DMS 273 (cell line): ENCODE results near the gene DEDD2.
A peak's percentile ranks its signal among the peaks of the same experiment; 100 is the strongest.

Experiments used
- DNase-seq: peaks from one replicate; lab custom pipeline; 2025; ENCODE audit not compliant: unreplicated experiment; lab: John Stamatoyannopoulos, UW

Gene DEDD2

DNA sequence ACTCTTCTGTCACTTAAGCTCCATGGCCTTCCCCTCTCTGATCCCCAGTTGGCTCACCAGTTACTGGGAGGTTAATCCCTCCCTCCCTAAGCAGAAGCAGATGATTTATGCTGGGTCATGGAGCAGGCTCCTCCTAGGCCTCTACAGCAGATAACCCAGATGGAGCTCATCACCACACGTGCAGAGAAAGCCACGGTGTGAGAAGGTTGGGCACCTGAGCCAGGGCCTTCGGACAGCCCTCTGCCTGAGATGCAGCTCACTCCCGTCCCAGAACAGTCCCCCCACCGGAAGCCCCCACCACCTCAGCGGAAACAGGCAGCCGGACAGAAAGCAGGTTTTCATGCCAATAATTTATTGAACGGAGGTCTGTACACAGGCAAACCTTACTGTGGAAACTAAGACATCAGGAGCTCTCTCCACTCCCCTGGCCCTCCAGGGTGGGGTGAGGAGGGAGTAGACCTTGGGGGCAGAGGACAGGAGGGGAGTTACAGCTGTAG is 12.4 kb upstream of the DEDD2 start:
- DNase-seq, result peak; percentile 57

DNA sequence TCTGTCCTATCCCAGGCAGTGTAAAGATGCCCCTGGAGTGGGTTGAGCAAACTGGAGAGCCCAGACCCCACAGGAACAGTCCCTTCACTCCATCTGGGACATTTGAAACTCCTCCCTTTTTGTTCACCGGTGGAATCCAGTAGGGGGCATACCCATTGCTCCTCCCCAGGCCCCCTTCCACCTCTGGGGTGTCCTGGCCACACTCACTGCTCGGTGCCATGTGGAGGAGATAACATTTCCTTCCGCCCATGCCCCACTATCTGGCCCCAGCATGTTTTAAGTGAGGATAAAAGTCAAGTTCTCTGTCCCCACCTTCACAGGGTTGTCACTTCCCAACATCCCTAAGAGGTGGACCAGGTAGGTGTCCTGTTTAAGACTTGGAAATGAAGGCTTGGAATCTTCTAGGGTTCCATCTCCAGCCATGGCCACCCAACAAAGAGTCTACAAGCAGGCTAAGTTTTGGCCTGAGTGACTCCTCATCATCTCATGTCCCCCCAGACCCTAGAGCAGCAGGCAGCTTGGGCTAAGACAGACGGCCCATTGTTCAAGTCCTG is 11.9 kb upstream of the DEDD2 start:
- no peak for DNase-seq

DNA sequence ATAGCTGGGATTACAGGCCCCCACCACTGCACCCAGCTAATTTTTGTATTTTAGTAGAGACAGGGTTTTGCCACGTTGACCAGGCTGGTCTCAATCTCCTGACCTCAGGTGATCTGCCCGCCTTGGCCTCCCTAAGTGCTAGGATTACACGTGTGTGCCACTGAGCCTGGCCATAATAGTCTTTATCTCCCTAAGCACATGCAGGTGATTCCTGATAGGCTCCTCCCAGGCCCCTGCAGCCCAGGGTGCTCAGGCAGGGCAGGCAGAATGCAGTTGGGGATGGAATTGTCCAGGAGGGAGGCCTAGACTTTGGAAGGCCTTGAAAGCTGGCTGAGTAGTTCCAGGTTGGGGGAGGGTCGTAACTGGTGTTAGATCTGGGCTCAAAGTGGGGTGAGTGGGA is 11.2 kb upstream of the DEDD2 start:
- DNase-seq, result no peak

DNA sequence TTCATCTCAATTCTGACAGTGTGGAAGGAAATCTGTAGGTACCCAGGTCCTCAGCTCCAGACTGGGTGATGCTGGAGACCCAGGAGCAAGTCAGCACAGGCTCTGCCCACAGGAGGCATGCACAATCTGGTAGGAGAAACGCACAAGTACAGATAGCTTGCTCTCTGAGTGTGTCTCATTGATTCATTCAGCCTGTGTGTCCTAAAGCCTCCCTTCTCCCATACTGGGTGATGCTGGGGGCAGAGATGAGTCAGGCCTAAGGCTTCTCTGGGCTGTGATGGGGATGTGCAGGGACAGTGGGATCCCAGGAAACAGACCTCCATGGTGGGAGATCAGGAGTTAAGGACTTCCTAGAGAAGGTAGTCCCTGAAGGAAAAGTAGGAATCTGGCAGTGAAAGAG is 9.4 kb upstream of the DEDD2 start:
- DNase-seq, result no peak

DNA sequence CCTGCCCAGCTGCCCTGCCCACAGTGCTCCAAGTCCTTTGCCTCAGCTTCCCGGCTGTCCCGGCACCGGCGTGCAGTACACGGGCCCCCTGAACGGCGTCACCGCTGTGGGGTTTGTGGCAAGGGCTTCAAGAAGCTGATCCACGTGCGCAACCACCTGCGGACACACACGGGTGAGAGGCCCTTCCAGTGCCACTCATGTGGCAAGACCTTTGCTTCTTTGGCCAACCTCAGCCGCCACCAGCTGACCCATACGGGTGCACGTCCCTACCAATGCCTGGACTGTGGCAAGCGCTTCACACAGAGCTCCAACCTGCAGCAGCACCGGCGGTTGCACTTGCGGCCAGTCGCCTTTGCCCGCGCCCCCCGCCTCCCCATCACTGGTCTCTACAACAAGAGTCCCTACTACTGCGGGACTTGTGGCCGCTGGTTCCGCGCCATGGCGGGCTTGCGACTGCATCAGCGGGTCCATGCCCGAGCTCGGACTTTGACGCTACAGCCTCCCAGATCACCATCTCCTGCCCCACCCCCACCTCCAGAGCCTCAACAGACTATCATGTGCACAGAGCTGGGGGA is 8.3 kb upstream of the DEDD2 start:
- DNase-seq, result no peak

DNA sequence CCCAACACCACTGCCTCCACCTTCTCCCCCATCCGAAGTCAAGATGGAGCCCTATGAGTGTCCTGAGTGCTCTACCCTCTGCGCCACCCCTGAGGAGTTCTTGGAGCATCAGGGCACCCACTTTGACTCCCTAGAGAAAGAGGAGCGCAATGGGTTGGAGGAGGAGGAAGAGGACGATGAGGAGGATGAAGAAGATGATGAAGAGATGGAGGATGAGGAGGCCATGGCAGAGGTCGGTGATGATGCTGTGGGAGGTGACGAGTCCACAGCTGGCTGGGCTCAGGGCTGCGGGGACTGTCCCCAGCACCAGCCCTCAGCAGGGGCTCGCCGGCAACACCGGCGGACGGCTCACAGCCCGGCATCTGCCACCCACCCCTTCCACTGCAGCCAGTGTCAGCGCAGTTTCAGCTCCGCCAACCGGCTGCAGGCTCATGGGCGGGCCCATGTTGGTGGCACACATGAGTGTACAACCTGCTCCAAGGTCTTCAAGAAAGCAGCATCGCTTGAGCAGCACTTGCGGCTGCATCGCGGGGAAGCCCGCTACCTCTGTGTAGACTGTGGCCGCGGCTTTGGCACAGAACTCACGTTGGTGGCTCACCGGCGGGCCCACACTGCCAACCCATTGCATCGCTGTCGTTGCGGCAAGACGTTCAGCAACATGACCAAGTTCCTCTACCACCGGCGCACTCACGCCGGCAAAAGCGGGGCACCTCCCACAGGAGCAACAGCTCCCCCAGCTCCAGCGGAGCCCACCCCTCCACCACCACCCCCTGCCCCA is 7.7 kb upstream of the DEDD2 start:
- no peak for DNase-seq

DNA sequence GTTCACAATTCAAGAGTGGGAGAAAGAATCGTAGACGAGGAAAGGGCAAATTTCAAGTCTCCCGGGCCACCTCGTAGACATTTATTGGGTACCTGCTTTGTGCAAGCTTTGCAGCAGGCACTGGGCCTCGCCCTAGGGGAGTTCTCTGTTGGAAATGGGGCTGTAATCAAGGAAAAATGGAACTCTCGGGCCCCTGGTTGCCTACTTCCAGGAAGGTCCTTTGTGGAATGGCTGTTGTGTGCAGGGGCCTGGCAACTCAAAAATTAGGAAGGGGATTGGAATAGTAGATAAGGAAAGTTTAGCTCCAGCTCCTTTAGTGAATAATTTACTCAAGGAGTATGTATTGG is 3.2 kb upstream of the DEDD2 start:
- DNase-seq, result no peak

DNA sequence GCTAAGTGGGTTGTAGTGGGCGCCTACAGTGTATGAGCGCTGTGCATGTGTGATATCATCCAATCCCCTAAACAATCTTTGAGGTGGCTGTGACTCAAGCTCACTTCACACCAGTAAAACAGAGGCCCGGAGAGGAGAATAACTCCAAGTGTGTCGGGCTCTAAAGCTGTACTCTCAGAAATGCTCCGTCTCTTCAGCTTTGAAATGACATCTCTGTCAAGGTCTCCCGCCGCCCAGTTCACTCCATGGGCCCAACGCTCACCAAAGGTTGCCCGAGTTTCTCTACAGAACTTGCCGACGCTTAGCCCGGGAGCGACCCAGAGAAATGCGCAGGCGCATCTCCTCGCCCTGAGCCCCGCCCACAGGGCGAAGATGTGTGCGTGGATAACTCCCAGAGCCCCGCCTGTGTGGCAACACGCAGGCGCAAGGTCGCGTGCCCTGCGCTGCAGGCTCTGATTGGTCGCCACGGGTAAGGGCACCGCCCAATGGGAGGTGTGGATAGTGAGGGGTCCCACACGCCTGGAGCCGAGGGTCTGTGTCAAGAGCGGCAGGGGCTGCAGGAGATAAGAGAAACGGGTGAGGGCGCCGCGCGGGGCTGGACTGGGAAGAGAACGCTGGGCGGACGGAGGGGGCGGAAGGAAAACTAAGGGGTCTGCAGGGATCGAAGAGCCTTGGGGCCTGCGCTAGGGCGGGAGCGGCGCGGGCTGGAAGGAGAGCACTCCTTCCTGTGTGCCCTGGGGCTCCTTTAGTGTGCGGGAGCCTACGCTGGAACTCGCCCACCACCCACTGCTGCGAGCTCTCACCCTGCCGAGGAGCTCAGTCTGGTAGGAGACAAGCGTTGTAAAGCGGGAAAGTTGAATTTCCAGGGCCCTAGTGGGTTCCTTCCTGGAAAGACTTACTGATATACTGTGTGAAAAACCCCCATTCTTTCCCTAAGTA is 2.6 kb upstream of the DEDD2 start, which contains the start of gene ZNF526:
Gene ZNF526, plus strand, starts transcription at position 501 of the 939 bp plus-strand sequence. CDS start 4,092 bp downstream, outside the sequence.
- DNase-seq, result peak; percentile 99

DNA sequence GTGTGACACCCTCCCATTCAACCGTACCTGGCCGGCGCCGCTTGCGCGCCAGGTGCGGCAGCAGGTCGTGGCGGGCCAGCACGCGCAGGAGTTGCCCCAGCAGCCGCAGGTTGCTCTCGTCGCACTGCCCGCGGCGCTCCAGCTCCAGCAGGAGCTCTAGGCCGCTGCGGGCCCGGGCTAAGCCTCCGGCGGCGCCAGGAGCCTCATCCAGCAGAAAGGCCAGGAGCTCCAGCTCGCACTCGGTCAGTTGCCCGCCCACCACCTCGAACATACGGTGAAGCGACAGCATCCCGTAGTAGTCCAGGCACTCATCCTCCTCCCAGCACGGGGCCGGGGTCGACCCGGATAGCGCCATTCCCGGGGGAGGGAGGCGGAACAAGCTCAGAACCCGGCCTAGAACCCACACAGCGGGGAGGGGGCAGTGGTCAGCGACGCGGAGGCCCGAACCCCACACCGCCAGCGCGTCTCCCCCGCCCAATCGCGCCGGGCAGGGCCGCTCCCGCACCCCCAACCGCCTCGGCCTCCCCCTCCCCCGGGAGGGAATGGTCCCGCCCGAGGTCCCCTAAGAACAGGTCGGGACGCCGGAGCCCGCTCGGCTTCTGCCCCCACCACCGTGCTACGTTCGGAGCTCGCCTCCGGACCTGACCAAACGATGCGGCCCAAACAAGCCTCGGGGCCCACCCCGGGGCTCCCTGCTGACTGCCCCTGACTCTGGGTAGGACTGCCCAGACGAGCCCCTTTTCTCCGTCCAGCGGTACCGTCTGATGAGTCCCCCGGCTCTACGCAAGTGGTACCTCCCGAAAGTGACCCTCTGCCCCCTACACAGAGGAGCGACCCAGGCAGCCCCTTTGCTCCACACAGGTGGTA is 591 bp downstream of the DEDD2 start:
- DNase-seq, result peak; percentile 72

DNA sequence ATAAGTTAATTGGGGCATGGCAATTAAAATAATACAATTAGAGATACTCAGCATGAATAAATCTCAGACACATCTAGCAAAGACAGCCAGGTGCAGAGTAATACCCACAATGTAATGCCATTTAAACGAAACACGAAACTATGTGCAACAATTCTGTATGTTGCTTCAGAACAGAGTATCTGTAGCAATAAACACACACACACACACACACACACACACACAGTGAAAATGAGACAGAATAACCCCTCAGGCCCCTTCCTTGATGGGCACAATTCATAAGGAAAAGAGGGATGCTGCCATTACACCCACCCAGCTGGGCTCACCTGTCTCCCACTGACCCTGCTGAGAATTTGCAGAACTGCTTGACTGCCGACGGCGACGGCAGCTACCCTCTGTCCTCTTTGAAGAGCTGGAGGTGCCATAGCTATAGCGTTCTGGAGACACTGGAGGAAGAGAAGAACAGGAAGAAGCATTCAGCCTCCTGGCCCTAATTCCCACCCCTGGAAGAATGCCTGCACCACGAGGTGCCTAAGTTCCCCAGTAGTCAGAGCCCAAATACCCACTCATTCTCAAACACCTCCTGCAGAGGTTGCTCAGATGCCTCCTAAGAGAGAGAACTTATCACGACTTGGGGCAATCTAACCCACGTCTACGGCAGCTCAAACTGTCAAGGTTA is 2.5 kb downstream of the DEDD2 start:
- no peak for DNase-seq

DNA sequence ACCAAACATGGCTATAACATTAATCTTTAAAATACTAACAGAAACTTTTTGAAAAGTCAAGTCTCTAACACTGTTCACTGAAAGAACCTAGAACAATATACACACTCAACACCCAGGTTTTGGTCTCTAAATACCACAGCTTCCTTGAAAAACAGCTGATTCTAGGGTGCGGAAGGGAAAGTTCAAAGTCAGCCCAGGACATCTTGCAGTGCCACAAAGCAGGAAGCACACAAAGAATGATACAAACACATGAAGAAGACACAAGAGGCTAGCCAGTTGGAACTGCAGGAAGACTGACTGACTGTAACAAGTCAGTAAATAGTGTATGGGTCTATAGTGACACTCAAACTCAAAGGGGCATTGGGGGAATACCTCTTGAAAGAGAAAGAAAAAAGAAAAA is 4.6 kb downstream of the DEDD2 start:
- no peak for DNase-seq

DNA sequence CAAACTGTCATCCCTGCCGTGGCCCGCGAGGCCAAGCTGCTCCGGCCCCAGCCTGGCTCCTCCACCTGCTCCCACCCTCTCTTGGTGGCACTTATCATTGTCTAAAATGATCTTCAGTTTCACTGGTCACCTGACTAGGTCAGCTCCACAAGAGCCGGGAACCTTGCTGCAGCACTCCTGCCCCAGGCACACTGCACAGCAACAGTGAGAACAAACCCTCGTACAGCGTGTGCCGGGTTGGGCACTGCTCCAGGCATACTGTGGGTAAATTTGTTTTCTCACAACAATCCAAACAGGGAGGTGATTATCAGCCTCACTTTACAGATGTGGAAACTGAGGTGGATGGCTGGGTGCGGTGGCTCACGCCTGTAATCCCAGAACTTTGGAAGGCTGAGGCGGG is 8.9 kb downstream of the DEDD2 start:
- no peak for DNase-seq

DNA sequence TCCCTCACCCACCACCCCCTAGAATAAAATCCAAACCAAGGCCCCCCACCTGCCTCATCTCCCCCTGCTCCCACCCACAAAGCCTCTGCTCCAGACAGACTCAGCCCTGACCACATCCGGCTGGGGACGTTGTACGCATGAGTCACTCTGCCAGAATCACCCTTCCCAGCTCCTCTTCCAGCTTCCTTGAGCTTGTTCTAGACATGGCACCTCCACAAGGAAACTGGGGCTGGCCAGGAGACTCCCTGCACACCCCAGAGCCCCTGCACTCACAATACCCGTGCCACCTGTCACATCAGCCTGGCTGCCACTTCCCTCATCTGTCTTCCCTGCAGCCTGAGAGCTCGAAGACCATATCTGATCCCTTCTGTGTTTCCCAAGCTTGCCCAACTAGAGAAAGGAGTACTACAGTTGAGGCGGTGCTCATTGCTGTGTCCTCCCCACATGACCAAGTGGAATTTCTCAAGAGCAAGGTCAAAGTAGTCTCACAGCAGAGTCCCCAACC is 9.7 kb downstream of the DEDD2 start:
- DNase-seq, result no peak

DNA sequence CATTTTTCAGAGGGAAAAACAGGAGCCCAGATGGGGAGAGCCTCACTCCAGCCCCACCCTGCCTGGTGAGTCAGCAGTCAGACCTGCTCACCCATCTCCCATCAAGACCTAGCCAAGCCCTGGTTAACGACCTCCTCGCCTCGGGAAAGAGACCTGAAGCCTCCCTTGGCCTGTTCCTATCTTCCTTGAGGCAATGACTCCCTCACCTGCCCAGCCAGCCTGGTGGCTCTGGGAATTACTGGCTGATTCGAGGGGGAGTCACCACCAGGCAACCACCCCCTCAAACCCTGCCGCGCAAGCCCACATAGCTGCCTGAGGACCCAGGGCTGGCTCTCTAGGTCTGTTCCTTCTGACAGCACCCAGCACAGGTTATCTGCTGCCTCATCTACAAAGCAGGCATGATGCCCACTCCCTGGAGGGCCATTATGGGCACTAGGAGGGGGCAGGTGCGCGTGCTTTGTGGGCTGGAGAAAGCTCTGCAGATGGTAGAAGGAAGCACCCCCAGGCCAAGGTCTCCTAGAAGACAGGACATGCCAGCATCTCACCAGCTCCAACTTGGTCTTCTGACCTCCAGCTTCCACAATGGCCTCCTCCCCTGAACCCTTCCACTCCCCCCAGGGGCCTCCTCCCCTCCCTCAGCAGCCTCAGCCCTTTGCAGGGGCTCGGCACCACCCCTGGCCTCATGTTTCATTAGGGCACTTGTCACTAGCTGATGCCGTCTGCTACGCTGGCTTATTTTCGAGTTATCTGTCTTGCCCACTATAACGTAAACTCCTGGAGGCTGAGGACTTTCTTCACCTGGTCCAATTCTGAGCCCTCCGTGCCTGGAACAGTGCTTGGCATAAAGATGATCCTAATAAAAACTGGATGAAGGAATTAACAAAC is 10.4 kb downstream of the DEDD2 start:
- DNase-seq, result no peak

DNA sequence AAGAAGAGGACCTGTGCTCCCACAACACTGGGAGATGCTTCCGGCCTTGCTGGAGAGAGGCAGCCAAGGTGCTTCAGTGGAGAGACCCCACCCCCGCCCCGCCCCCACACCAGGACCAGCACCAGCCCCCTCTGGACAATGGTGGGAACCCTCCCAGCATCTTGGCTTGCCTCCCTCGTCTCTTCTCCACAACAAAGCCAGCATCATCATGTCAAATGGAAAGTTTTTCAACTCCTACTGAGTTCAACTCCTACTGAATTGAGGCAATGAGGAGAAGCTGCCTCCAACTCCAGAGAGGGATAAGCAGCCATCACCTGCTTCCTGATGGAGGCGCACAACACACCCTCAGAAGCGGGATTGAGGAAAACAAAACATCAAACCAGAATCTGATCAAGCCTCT is 12.8 kb downstream of the DEDD2 start:
- DNase-seq, result no peak

DNA sequence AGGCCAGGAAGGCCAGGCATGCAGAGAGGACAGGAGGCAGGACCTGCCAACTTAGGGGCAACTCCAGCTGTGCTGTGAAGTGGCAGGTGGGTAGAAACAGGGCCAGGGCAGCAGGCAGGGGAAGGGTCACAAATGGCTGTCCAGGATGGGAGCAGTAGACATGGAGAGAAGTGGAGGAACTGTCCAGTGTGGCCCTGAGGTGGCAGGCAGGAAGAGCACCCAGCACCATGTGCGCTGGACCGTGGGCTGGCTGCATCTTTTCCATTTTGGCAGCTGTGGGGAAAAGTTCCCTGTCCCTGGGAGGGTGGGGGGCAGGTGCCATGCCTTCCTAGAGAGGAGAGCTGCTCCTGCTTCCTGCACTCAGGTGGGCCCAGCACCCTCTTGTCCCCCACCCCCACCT is 13.8 kb downstream of the DEDD2 start:
- no peak for DNase-seq

DNA sequence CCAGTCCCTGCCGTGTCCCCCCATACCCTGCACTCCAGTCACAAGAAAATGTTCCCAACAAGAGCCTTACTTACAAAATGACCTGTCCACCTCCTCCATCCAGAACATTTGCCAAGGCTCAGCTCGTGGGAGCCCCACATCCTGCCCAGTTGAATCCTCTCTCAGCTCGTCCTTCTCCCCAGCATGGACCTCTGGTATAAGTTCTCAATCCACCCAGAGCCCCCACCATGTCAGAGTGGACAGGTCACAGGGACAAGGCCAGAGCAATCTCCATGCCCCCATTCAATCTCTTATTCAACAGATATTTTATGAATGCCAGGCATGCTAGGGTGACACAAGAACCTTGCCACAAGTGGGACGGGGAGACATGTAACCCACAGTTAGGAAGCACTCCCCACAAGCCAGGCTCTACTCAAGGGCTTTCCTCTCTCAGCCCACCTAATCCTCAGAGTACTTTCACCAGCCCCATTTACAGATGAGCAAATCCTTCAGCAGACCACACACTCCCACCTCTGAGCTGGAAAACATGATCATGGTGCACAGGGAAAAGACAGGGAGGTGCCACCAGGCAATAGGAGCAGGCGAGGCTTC is 15.1 kb downstream of the DEDD2 start:
- no peak for DNase-seq
